NCI-H1048 (cell line): ENCODE results near the gene GLYATL1.

Experiments used
- DNase-seq: peaks from one replicate; lab custom pipeline; 2025; lab: John Stamatoyannopoulos, UW

GLYATL1 gene

GRCh38 chr11:58926695-58927094 is 12.6 kb upstream of the GLYATL1 start:
- no peak for DNase-seq

GRCh38 chr11:58927393-58928106 is 11.7 kb upstream of the GLYATL1 start:
- DNase-seq = peak; percentile 30

- no peak for DNase-seq
Measured at GRCh38 chr11:58928107-58928499, 11.2 kb upstream of the GLYATL1 start.

- no peak for DNase-seq
Measured at GRCh38 chr11:58928691-58929090, 10.6 kb upstream of the GLYATL1 start.

- DNase-seq = no peak
Measured at GRCh38 chr11:58930926-58931325, 8.4 kb upstream of the GLYATL1 start.

- DNase-seq = no peak
Measured at GRCh38 chr11:58933661-58934060, 5.6 kb upstream of the GLYATL1 start.

GRCh38 chr11:58934945-58935513 is 4.3 kb upstream of the GLYATL1 start:
- no peak for DNase-seq

GRCh38 chr11:58938398-58938797 is 890 bp upstream of the GLYATL1 start:
- DNase-seq = no peak

GRCh38 chr11:58940028-58940427 is 740 bp downstream of the GLYATL1 start:
- DNase-seq = no peak

GRCh38 chr11:58941838-58942237 is 2.5 kb downstream of the GLYATL1 start:
- no peak for DNase-seq

GRCh38 chr11:58945663-58946062 is 6.4 kb downstream of the GLYATL1 start:
- DNase-seq = no peak

GRCh38 chr11:58949184-58949583 is 9.9 kb downstream of the GLYATL1 start:
- DNase-seq = no peak

GRCh38 chr11:58957922-58958321 is 18.6 kb downstream of the GLYATL1 start:
- DNase-seq = no peak

GRCh38 chr11:58958500-58958899 is 19.2 kb downstream of the GLYATL1 start:
- no peak for DNase-seq

GRCh38 chr11:58963551-58964104 is 24.3 kb downstream of the GLYATL1 start:
- no peak for DNase-seq

GRCh38 chr11:58965246-58965985 is 26.1 kb downstream of the GLYATL1 start:
- no peak for DNase-seq

- no peak for DNase-seq
Measured at GRCh38 chr11:58968251-58968711, 29.0 kb downstream of the GLYATL1 start.

- no peak for DNase-seq
Measured at GRCh38 chr11:58977470-58977869, 38.2 kb downstream of the GLYATL1 start.

- DNase-seq = no peak
Measured at GRCh38 chr11:58979222-58979621, 39.9 kb downstream of the GLYATL1 start.

GRCh38 chr11:58980159-58980843 is 41.0 kb downstream of the GLYATL1 start:
- no peak for DNase-seq

GRCh38 chr11:58992489-58992888 is 53.2 kb downstream of the GLYATL1 start:
- DNase-seq = no peak

- DNase-seq = no peak
Measured at GRCh38 chr11:58994171-58994570, 54.9 kb downstream of the GLYATL1 start.
